HG03135 (cell line): Measurements from ENCODE around the gene STARD8.
"Not testable (repeated sequence)": the region's sequence is repeated elsewhere in the genome, so short reads cannot be mapped to it uniquely, and the experiment has no call there.

ENCODE experiments used
- ATAC-seq: cut with Tn5 transposase; IDR thresholded peaks from one replicate; pipeline ENCODE4 v1.9.1; 2021; ENCODE audit warnings: mild to moderate bottlenecking, moderate library complexity; ENCODE audit not compliant: unreplicated experiment

Gene STARD8

DNA sequence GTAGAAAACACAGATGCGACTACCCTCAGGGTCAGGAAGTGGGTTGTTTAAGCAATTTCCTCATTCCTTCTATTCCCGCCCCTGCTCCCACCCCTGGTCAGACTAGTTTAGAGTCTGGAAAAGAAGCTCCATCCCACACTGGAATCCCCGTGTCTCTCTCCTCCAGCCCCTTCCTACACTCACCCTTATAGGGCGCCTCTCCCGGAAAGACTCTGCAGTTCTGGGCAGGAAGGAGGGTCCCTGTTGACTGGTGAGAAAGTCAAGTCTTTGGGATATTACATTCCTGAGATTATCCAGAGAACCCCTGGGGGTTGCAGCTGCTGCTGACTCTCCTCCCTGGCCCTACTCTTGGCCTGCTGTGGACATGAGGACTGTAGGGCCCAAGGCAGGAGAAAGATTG, 11.9 kb downstream of the STARD8 start:
- ATAC-seq: no peak

DNA sequence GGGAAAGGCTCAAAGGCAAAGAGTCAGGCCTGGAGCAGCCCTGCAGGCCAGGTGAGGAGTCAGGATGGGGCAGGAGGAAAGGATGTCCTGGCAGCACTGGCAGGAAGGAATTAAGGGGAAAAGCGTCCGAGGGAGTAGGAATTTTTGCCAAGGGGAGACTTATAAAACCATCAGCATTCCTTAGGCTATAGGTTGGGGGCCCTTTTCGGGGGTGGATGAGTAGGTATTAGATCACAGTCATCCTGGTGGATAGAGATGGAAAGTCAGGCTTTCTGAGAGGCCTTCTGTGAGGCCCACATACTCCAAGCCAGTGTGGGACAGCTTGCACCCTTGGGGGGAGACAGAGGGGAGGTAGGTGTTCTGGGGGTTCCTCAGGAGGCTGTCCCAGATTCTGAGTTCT, 12.3 kb downstream of the STARD8 start:
- ATAC-seq: no peak

DNA sequence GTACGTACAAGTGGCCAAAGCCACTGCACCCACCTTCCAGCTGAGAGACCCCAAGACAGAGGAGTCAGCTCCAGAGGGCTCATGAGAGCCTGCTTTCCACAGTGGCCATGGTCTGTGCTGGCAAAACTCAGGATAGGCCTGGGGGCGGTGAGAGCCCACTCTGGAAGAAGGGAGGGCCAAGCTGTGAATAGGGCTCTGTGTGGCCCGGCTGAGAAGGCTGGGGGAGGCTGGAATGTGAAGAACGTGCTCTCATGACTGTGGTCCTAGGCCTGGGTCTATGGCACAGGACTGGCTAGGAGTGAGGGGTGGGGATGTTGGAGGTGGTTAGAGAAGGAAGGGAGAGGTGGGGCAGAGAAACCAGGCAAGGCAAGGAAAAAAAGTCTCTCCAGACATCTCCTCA, 13.3 kb downstream of the STARD8 start:
- ATAC-seq: no peak

DNA sequence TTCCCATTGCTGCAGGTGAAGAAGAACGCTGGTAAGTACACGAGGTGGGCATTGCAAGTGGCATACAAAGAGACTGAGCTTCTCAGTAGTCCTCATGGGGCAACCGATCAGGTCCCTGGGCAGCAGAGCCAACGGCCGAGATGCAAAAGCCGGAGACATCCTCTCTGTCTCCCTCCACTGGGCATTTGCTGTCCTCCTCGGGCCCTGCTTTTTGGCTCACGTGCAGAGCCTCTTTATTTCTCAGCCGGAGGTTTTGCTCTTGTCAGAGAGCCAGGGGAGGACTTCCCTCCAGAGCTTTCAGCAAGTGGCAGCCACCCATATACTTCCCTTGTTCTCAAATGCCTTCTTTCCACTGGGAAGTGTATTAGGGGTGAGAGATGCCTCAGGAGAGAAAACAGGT, 18.0 kb downstream of the STARD8 start:
- no peak for ATAC-seq

DNA sequence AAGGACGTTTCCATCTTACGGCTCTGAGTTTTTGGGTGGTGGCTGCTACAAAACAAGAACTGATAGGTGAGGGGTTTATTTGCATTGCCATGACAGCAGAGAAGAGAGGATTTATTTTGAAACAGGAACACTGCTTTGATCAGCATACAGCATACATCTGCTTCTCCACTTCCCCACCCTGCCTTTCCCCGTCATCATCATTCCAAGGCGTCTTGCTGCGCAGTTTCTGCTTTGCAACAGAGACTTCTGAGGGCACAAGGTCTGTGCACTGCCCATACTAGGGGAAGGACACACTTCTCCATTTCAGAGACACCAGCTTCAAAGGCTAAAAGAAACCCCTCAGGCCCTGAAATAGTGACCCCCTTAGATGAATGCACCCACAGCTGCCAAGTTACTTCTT, 19.1 kb downstream of the STARD8 start:
- no peak for ATAC-seq

DNA sequence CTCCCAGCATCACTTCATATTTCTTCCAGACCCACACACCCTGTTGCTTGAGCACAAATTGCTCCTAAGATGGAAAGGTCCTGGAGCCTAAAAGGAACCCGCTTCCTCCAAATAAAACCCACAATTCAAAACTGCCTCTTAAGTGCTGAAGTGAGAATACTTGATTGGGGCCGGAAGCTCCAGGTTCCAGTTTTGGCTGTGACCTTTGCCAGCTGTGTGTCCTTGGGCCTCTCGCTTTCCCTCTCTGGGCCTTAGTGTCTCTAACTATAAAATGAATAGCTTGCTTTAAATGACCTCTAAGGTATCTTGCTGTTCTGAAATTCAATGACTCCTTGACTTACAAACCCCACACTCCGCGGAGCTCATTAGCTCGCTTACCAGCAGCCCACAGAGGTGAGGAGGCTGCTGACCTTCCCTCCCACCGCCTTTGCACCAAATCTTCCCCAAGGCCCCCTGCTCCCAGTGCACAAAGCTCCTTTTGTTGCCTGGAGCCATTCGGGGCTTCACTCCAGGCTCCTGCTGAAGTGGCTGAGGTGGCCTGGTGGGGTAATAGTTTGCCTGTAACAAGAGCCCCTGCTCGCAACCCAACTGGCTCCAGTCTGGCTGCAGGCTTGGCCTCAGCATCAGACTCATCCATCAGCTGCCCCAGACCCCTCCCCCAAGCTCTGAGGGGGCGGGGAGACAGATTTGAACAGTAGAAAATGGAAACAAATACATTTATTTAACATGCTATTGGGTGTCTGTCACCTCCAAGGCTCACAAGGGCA, 21.8 kb downstream of the STARD8 start:
- no peak for ATAC-seq

DNA sequence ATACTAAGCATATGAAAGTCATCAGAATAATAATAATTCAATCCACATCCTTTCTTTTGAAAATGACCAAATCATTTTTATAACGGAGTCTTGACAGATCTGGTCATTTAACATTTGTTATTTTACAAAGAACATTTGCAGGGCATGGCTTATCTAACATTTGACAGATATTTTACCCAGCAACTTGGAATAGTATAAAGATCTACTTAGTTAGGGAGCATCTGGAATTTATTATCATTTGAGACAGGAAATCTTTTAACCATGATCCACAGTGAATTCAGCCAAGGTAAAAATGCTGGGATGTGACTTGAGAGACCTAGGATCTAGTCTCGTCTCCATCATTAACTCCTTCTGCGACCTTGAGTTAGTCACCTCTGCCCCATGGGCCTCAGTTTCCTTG, 22.4 kb downstream of the STARD8 start:
- no peak for ATAC-seq

DNA sequence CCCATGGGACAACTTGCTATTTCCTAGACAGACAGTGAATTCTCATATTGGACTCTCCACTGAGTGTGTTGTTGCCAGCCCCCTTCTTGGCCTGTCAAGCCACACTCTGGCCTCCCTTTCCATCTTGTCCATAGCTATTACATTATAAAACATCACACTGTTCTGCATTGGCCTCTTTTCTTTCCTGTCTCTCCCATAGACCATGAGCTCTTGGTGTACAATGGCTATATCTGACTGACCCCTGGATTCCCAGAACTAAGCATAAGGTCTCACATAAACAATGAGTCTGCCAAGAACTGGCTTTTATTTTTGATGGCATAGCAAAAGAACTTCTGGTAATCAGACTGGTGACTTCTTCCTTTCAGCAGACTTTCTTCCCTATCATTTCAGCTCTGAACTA, 23.8 kb downstream of the STARD8 start:
- no peak for ATAC-seq

DNA sequence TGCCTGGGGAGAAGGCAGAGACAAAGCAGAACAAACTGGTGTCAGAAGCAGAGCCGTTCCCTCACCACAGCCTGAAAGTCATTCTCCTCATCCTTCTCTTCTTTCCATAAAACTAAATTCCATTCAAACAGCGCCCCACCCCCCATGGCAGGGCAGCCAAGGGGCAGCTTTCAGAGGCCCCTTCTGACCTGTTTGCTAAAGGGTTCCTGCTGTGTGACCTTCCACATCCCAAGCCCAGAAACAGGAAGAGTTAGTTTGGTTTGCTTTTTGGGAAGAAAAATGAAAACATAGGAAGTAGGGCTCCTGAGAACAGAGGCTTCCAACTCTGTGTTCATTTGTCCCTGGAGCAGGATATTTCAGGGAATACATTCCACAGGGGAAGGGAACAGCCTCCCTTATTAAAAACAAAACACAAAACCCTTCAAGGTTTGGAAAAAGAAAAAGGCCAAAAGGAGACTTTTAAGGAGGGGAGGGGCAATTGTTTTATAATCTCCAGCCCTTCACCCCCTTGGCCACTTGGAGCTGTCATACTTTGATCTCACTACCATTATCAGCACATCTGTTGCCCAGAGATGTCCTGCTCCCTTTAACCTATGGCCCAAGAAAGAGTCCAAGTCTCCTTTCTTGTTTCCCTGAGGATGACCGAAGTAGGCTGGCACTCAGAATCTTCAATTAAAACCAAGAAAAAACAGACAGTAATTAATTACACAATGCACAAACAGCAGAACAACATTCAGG, 25.3 kb downstream of the STARD8 start:
- ATAC-seq: no peak

DNA sequence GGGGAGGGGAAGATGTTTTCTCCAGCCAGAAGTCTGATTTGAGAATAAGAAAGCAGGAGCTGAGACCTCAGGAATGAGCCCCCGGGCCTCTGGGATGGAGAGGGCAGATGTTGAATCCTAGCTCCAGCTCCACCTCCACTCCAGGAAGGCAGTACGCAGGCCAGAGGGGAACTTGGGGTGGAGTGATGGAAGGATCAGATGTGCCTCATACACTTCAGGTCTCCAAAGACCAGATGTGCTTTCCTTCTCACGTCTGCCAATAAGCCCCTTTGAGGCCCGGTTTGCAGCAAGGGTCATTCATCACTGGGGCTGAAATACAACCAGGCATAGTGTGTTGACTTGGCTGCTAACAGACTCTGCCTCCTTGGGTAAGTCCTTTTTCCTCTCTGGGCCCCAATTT, 28.1 kb downstream of the STARD8 start:
- no peak for ATAC-seq

DNA sequence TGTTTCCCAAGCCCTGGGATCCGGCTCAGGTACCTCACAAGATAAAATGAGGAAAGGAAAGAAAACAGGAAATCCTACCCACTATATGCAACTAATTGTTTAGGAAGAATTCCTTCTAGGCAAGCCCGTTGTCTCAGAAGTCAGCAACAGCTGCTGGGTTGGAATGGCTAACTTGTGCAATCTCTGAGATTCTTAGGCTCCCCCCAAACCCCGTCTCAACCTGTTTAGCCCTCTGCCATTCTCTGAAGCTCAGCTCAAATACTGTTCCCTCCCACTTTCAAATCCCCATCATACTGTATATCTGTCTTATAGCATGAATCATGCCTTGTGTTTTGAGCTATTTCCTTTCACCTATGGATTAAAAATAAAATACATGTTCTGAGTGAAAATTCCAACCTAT, 28.9 kb downstream of the STARD8 start:
- ATAC-seq: no peak

DNA sequence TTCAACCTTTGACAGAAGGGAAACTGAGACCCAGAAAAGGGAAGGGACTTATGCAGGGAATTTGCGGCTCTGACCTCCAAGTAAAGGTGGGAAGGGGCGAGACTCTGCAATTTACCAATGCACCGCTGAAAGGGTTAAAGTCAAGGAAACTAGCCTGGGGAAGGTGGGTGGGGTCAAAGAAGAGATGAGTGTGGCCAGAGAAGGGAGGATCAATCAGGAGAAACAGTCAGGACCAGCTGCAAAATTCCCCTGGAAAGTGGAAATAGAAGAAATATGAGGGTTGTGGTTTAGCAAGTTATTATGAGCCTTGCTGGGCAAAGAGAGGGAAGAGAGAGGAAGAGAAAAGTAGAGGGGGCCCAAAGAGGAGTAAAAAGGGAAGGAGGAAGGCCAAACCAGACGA, 30.5 kb downstream of the STARD8 start:
- no peak for ATAC-seq

DNA sequence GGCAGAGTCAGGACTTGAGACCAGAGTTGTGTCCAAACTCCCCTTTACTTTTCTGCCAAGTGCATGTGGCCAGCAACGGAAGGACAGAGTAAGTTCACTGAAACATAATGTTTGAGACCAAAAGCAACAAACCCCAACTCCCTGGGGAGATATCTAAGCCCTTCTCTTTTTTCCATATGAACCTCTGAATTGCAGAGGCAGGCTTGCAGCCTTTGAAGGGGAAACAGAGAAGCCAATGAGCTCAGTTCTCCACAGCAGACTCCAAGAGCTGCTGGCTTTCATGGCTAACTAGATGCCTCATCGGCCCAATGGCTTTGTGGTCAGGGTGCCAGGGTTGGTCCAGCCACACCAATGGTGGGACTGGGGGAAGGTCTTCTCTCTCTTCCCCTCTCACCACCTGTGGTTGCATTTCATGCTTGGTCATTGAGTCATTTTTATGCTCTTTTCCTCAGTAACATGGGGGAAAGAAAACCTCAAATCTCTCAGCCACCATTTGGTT, 34.0 kb downstream of the STARD8 start:
- no peak for ATAC-seq

DNA sequence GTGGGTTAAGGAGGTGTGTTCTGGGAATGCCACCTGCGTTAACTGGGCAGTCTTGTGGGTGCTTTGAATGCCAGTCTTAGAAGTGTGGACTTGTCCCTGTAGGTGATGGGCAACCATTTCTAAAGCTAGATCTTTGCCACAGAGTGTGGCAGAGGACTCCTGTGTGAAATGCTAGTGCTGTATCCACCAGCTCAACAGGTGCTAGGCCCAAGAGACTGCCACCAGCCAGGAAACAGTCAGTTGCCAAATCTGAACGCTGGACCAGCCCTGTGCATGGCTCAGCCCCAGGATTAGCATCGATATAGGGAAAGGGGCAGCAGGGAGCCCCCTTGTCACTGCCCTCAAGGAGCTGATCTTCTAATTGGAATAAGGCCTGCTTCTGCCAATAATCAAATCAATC, 35.3 kb downstream of the STARD8 start:
- ATAC-seq: no peak

DNA sequence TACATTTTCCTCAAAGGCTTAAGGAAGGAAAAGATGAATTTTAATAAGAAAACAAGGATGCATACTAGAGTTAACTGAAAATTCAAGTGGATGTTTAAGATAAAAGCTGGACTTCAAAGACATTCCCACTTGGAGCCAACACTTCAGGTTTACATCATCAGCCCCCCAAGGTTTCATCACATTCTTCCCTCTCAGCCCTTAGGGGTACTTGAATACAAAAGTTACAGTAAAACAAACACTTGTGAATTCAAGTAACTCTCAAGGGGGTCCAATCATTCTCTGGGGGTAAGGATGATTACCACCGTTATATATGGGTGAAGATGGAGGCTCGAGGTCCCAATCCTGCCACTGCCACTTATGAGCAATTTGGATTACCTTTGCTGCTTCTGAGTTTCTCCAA, 36.1 kb downstream of the STARD8 start:
- ATAC-seq: no peak

DNA sequence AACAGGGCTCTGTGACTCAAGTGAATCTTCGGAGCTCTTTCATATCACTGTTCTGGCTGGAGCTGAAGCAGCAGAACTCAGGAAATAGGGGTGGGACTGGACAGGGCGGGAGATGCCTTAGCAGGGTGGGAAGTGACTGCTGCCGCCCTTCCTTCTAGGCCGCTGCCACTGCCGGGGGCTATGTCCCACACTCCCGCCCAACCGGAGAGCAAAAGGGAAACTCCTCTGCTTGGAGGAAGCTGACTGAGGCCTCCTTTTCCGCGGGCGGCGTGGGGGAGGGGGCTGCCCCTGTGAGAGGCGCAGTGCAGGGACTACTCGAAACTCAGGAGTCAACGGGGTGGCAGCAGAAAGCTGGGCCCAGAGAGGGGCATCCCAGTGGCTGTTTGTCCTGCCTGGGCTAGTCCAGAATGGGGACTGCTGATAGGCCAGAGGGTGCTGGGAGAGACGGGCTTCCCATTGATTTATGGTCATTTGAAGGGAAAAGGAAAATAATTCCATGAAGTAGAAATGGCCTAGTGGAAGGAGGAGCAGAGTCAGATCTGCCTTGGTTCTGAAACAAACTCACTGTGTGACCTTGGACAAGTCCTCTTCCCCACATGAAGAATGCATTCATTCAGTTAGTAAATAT, 36.9 kb downstream of the STARD8 start:
- ATAC-seq: no peak

DNA sequence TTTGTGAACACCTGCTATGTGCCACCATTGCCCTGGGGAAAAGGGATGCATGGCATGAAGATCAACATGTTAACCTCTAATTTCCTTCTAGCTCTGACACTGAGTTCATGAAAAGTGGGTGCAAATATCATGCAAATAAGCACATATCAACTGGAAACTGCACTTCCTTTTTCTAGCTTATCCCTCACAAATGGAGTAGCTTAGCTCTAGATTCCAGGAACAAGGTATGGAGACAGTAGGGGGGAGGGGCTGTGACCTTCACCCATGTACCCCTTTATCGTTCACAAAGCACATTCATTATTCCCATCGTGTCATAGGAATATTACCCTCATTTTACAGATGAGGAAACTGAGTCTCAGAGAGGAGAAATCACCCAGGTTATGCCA, 37.4 kb downstream of the STARD8 start:
- ATAC-seq: no peak

DNA sequence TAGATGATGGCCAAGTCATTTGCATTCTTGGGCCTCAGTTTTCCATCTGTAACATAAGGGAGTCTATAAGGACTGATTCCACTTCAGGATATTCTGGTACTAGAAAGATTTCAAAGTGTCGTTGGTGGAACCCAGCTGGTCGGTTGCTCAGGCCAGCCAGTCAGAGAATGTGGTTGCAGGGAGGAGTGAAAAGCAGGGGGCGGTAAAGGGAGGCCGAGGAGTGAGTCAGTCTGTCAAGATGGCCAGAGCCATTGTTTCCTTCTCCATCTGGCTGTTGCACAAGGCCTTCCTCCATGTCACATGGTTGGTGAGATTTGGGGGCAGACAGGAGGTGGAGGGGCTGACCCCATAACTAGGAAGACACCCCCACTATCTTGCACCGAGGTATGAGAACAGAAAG, 38.2 kb downstream of the STARD8 start:
- ATAC-seq: no peak

DNA sequence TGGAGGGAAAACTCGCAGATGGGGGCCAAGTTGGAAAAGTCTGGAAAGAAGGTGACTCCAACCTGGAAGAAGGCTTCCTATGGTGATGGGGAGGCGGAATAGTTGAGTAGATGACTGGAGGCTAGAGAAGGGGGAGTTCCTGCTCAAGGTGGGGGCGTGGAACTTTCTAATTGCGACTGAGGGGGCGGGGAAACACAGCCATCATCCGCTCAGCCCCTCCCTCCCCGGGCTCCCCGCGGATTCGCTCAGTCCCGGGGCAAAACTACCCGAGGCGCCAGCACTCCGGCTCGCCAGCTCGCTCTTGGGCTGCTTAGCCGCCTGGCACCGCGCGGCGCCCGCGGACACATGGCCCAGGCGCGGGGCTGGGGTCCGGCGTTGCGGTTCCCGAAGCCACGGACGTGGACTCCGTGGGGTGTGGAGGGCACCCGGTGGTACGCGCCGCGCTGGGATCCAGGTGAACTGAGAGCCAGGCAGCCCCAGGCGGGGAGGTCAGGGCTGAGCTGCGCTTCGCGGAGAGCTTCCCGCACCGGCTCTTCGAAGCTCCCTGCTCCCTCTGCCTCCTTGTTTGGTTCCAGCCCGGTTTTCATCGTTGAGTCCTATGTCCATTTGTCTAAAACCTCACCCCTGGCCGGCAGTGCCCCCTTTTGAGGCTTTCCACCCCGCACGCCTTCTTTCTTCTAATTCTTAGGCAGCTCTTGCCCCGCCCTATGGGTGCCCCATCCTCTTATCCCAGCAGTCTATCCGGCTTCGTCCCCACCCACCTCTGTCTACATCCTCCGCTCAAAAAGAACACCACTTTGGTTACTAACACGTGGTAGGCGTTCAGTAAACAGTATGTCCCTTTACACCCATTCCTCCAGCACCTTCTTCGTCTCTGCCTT, 38.9 kb downstream of the STARD8 start:
- no peak for ATAC-seq

DNA sequence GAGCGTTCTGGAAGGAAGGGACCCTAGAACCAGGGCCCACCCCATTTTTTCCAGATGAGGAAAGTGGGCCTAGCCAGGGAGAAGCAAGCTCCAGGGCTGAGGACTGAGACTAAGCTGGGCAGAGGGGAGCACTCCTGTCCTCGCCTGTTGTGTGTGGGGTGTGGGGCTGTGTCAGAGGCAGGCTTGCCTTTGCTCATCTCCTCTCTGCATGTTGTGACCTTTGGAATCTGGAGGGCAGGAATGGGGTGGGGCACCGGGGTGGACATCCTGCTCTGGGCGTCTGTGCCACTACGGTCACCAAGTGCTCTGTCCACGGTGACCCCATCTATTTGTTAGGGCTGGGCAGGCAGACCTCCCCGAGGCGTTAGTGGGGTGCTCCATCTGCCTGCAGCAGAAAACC, 41.5 kb downstream of the STARD8 start:
- not testable (repeated sequence) for ATAC-seq

DNA sequence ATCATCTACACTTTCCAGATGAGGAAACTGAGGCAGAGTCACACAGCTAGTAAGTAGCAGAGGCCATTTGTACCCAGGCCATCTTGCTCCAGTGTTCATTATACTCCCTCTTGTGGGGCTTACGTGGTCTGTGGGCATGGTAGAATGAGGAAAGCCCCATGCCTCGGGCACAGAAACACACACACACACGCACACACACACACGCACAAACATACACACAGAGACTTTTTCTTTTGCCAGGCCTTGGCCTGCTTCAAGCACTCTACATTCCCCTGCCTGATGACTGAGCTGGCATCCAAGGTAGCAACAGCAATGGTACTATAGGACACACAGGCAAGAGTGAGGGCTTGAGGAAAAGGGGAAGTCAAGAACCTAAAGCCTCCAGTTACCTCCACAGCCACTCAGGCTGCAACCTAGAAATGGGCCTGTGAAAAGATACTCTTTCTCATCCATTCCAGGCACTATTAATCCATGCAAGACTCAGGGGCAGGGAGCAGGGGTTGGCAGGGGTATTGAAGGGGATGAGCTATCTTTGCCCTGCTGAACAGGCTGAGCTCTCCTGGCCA, 43.6 kb downstream of the STARD8 start:
- no peak for ATAC-seq
